DND-41 (cell line): ENCODE results near the gene GOLGB1.
"Not testable (repeated sequence)": the region's sequence is repeated elsewhere in the genome, so short reads cannot be mapped to it uniquely, and the experiment has no call there.

Experiments used
- ATAC-seq: fragments of 200-7000 bp; cut with Tn5 transposase; 3 replicates; pipeline ENCODE4 v1.9.1; 2021; ENCODE audit warnings: low read depth; ENCODE audit not compliant: insufficient read depth
- DNase-seq: peaks from one replicate; pipeline ENCODE4 v3.0.0-alpha.2; 2020
- H2AFZ ChIP-seq: 2 replicates; pipeline ENCODE4 v1.6.0; 2012; ENCODE audit warnings: low read depth, low read length
- H3K27ac ChIP-seq: 2 replicates; pipeline ENCODE4 v1.5.1; 2012; ENCODE audit warnings: low read length, inconsistent platforms
- H3K27me3 ChIP-seq: fragments of 200-600 bp; sonication (generic); 2 replicates; pipeline ENCODE4 v1.6.0; 2012; ENCODE audit warnings: low read length, mild to moderate bottlenecking, inconsistent platforms; ENCODE audit not compliant: insufficient read depth, poor library complexity
- H3K36me3 ChIP-seq: 2 replicates; pipeline ENCODE4 v1.5.1; 2012; ENCODE audit warnings: low read length, inconsistent platforms; ENCODE audit not compliant: insufficient read depth
- H3K4me1 ChIP-seq: 2 replicates; pipeline ENCODE4 v1.5.1; 2012; ENCODE audit warnings: mild to moderate bottlenecking, low read length; ENCODE audit not compliant: insufficient read depth
- H3K4me2 ChIP-seq: 2 replicates; pipeline ENCODE4 v1.6.0; 2012; ENCODE audit warnings: mild to moderate bottlenecking, moderate library complexity, low read length, inconsistent platforms; ENCODE audit not compliant: insufficient read depth
- H3K4me3 ChIP-seq, 2 experiments: fragments of 200-600 bp in 1 of 2; shearing (Covaris generic) in 1 of 2; 2 replicates each; pipeline ENCODE4 v1.5.1; 2012 to 2016; ENCODE audit warnings: inconsistent platforms in 2 of 2, low read length in 2 of 2, mild to moderate bottlenecking in 2 of 2, low read depth in 1 of 2, moderate library complexity in 1 of 2
- H3K79me2 ChIP-seq: 2 replicates; pipeline ENCODE4 v1.6.0; 2012; ENCODE audit warnings: low read length, inconsistent platforms; ENCODE audit not compliant: insufficient read depth
- H3K9ac ChIP-seq: 2 replicates; pipeline ENCODE4 v1.6.0; 2012; ENCODE audit warnings: low read depth, mild to moderate bottlenecking, inconsistent platforms, low read length, moderate library complexity
- H3K9me3 ChIP-seq: 2 replicates; pipeline ENCODE4 v1.5.1; 2012; ENCODE audit warnings: low read length, moderate library complexity, mild to moderate bottlenecking, inconsistent platforms; ENCODE audit not compliant: insufficient read depth, severe bottlenecking
- H4K20me1 ChIP-seq: 2 replicates; pipeline ENCODE4 v1.6.0; 2012; ENCODE audit warnings: low read length; ENCODE audit not compliant: insufficient read depth
- EZH2 ChIP-seq: IDR thresholded peaks from 3 replicates; pipeline ENCODE4 v1.6.1; 2012; ENCODE audit warnings: borderline replicate concordance, low read depth, mild to moderate bottlenecking, moderate library complexity, low read length, inconsistent platforms; ENCODE audit not compliant: severe bottlenecking
- TF ChIP-seq, protein P1 (sequence below): IDR thresholded peaks from 2 replicates; pipeline ENCODE4 v1.5.1; 2012; ENCODE audit warnings: borderline replicate concordance, low read length, moderate library complexity, mild to moderate bottlenecking; ENCODE audit not compliant: poor library complexity, severe bottlenecking; ENCODE audit errors: extremely low read depth

Gene GOLGB1

GRCh38 chr3:121748680-121749275 lies 763 bp downstream of the GOLGB1 start:
- DNase-seq (no peak), ATAC-seq (no peak)
- Histone ChIP-seq H3K4me2 (peak overlapping the region; percentile 85), H3K79me2 (peaks cover 38% of the 10 kb centered on the region), H3K9me3 (no peaks in the 10 kb centered on the region), H3K4me1 (peaks cover 28% of the 10 kb centered on the region), H4K20me1 (peaks cover 4% of the 10 kb centered on the region; the same call in 1 of the 2 replicates), H3K36me3 (no peaks in the 10 kb centered on the region; the same call in 1 of the 2 replicates), H3K27me3 (no peaks in the 10 kb centered on the region), H3K9ac (peak overlapping the region; percentile 77), H3K4me3 (peak overlapping the region; percentile 67 to 82), H2AFZ (peak overlapping the region; percentile 88), H3K27ac (peak overlapping the region; percentile 71)
- TF ChIP-seq, protein P1, sequence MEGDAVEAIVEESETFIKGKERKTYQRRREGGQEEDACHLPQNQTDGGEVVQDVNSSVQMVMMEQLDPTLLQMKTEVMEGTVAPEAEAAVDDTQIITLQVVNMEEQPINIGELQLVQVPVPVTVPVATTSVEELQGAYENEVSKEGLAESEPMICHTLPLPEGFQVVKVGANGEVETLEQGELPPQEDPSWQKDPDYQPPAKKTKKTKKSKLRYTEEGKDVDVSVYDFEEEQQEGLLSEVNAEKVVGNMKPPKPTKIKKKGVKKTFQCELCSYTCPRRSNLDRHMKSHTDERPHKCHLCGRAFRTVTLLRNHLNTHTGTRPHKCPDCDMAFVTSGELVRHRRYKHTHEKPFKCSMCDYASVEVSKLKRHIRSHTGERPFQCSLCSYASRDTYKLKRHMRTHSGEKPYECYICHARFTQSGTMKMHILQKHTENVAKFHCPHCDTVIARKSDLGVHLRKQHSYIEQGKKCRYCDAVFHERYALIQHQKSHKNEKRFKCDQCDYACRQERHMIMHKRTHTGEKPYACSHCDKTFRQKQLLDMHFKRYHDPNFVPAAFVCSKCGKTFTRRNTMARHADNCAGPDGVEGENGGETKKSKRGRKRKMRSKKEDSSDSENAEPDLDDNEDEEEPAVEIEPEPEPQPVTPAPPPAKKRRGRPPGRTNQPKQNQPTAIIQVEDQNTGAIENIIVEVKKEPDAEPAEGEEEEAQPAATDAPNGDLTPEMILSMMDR, result no peak
- no peak for TF ChIP-seq EZH2

DNA sequence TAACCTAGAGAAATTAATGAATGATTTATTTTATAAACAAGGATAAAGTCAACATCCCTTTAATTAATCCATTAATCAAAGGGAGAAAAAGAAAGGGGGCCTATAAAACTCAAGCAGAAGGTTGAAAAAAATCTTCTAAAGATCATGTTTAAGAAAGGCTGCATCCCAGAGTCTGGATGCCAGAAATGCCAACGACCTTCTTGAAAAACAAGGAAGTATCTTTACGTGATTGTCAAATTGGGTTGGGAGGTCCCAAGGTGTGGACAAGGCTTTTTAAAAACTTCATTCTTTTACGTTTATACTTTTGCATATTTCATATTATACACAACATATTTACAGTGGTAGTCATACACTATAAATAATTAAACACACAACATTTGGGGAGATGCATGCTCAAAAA lies 1.6 kb downstream of the GOLGB1 start:
- Histone ChIP-seq H3K4me3 (peak overlapping the region in 1 of 2 experiments; percentile 82; a peak in 2 of 4 replicates), H3K9ac (peak overlapping the region; percentile 77)

GRCh38 chr3:121743106-121743505 lies 6.4 kb downstream of the GOLGB1 start:
- H3K36me3 ChIP-seq, H3K4me2 ChIP-seq, H3K9ac ChIP-seq, H4K20me1 ChIP-seq, H3K4me3 ChIP-seq, H3K27ac ChIP-seq, DNase-seq, H2AFZ ChIP-seq, ATAC-seq, H3K9me3 ChIP-seq, H3K27me3 ChIP-seq: not testable (repeated sequence)
- peaks cover 15% of the 10 kb centered on the region for H3K4me1 ChIP-seq
- H3K79me2 ChIP-seq, result peaks cover 35% of the 10 kb centered on the region

More for the DNA sequence above, 1.6 kb downstream of the GOLGB1 start:
- Histone ChIP-seq H3K27me3 (no peaks in the 10 kb centered on the region), H2AFZ (no peak overlapping the region), H3K9me3 (no peaks in the 10 kb centered on the region), H3K79me2 (peaks cover 41% of the 10 kb centered on the region), H4K20me1 (peaks cover 4% of the 10 kb centered on the region; the same call in 1 of the 2 replicates), H3K36me3 (peaks cover 2% of the 10 kb centered on the region), H3K27ac (no peak overlapping the region), H3K4me2 (peak overlapping the region; percentile 85), H3K4me1 (peaks cover 28% of the 10 kb centered on the region)
- DNase-seq, result no peak
- TF ChIP-seq, protein P1, result no peak
- no peak for TF ChIP-seq EZH2
- no peak for ATAC-seq

DNA sequence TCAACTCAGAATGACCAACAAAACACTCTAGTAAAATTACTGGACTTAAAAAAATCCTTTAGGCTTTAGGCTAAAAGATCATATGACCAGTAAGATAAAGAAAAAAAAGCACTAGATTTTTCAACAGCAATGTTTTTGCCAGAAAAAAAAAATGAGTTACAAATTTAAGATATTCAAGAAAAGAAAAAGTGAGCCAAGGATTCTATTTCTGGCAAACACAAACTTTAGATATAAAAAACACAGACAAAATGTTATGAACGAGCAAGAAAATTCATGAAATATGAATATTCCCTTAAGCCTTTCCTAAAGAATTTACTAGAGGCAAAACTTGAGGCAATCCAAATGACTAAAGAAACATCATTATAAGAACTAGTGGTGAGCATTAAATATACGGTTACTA lies 8.6 kb downstream of the GOLGB1 start:
- no peak for ATAC-seq
- H3K79me2 ChIP-seq, result peaks cover 37% of the 10 kb centered on the region
- H4K20me1 ChIP-seq, result peaks cover 4% of the 10 kb centered on the region; the same call in 1 of the 2 replicates

More for the DNA sequence above, 8.6 kb downstream of the GOLGB1 start:
- Histone ChIP-seq H3K4me3 (no peak overlapping the region), H3K27me3 (no peaks in the 10 kb centered on the region), H2AFZ (no peak overlapping the region), H3K27ac (no peak overlapping the region), H3K4me1 (peaks cover 7% of the 10 kb centered on the region), H3K9me3 (no peaks in the 10 kb centered on the region), H3K4me2 (no peak overlapping the region), H3K36me3 (peaks cover 2% of the 10 kb centered on the region; the same call in 1 of the 2 replicates), H3K9ac (no peak overlapping the region)
- TF ChIP-seq, protein P1, result no peak
- TF ChIP-seq EZH2, result no peak
- DNase-seq, result no peak
